IMR-90 (cell line): ENCODE results near the gene METTL25. TPM values are rescaled to one million over a fixed set of nuclear protein-coding genes. Genes with fewer than 3 reads are reported as not detected.

Source experiments
- ATAC-seq: fragments of 200-7000 bp; cut with Tn5 transposase; 2 replicates; pipeline ENCODE4 v1.9.1; 2020; ENCODE audit warnings: low read depth, mild to moderate bottlenecking, moderate library complexity
- BruUV-seq: library from RNA; stranded (reverse); fragments of 400-500 nt; replicated peaks from 2 replicates; lab custom pipeline; 2021; lab: Mats Ljungman, UMichigan
- CTCF ChIA-PET: fragments of 300-600 bp; formaldehyde crosslinking; extraction: SDS; loops from one replicate; lab custom pipeline; 2021; ENCODE audit warnings: antibody characterized with exemption; lab: Yijun Ruan, JAX
- POLR2A ChIA-PET: fragments of 300-600 bp; sonication (Branson Sonifier 250); formaldehyde crosslinking; loops from one replicate; lab custom pipeline; 2022; ENCODE audit warnings: antibody characterized with exemption; ENCODE audit not compliant: unreplicated experiment; lab: Charles Lee
- DNase-seq: peaks from one replicate; pipeline ENCODE4 v3.0.0; 2013
- H2AFZ ChIP-seq: replicated peaks from 2 replicates; pipeline ENCODE3; 2013; ENCODE audit warnings: low read length, mild to moderate bottlenecking; ENCODE audit not compliant: poor library complexity
- H2AK5ac ChIP-seq: 2 replicates; pipeline ENCODE4 v1.6.1; 2013; ENCODE audit warnings: low read depth, low read length, inconsistent platforms
- H2AK9ac ChIP-seq: replicated peaks from 2 replicates; pipeline ENCODE3; 2013; ENCODE audit warnings: mild to moderate bottlenecking, low read depth, low read length, moderate library complexity; ENCODE audit not compliant: poor library complexity
- H2BK120ac ChIP-seq: 2 replicates; pipeline ENCODE4 v1.6.1; 2013; ENCODE audit warnings: low read depth, low read length, inconsistent platforms
- H2BK15ac ChIP-seq: 3 replicates; pipeline ENCODE4 v1.6.1; 2013; ENCODE audit warnings: low read depth, low read length, inconsistent platforms
- H2BK20ac ChIP-seq: 2 replicates; pipeline ENCODE4 v1.6.1; 2013; ENCODE audit warnings: low read depth, mild to moderate bottlenecking, inconsistent platforms, low read length, moderate library complexity
- H2BK5ac ChIP-seq: 2 replicates; pipeline ENCODE4 v1.6.1; 2013; ENCODE audit warnings: mild to moderate bottlenecking, low read depth, low read length, inconsistent platforms; ENCODE audit not compliant: poor library complexity, severe bottlenecking
- H3K14ac ChIP-seq: replicated peaks from 2 replicates; pipeline ENCODE4 v1.6.1; 2013; ENCODE audit warnings: low read depth, low read length, inconsistent platforms
- H3K18ac ChIP-seq: 2 replicates; pipeline ENCODE4 v1.6.1; 2013; ENCODE audit warnings: low read depth, low read length, control low read depth
- H3K23ac ChIP-seq: 2 replicates; pipeline ENCODE4 v1.6.1; 2013; ENCODE audit warnings: low read depth, low read length, inconsistent platforms
- H3K27ac ChIP-seq: 2 replicates; pipeline ENCODE4 v1.5.1; 2013; ENCODE audit warnings: mild to moderate bottlenecking, control low read depth, low read length; ENCODE audit not compliant: insufficient read depth
- H3K27me3 ChIP-seq: 2 replicates; pipeline ENCODE4 v1.6.1; 2013; ENCODE audit warnings: low read length; ENCODE audit not compliant: control insufficient read depth, insufficient read depth
- H3K36me3 ChIP-seq: 2 replicates; pipeline ENCODE4 v1.6.1; 2013; ENCODE audit warnings: low read length, mixed read lengths; ENCODE audit not compliant: control insufficient read depth, insufficient read depth
- H3K4ac ChIP-seq: 2 replicates; pipeline ENCODE4 v1.6.1; 2013; ENCODE audit warnings: low read depth, low read length, inconsistent platforms
- H3K4me1 ChIP-seq: 2 replicates; pipeline ENCODE4 v1.6.1; 2013; ENCODE audit warnings: low read length, mixed read lengths; ENCODE audit not compliant: control insufficient read depth, insufficient read depth
- H3K4me2 ChIP-seq: 2 replicates; pipeline ENCODE4 v1.6.1; 2013; ENCODE audit warnings: low read depth, mild to moderate bottlenecking, control low read depth, low read length, moderate library complexity
- H3K4me3 ChIP-seq: 2 replicates; pipeline ENCODE4 v1.5.1; 2013; ENCODE audit warnings: low read depth, mild to moderate bottlenecking, control low read depth, low read length, moderate library complexity; ENCODE audit not compliant: insufficient read depth
- H3K56ac ChIP-seq: 2 replicates; pipeline ENCODE4 v1.6.1; 2013; ENCODE audit warnings: low read length, inconsistent platforms; ENCODE audit not compliant: insufficient read depth; ENCODE audit errors: extremely low read depth
- H3K79me1 ChIP-seq, 2 experiments: 2 replicates each; pipeline ENCODE4 v1.6.1; 2013; ENCODE audit warnings: low read length in 2 of 2, inconsistent platforms in 1 of 2, low read depth in 1 of 2
- H3K9ac ChIP-seq: 2 replicates; pipeline ENCODE4 v1.6.1; 2013; ENCODE audit warnings: low read depth, low read length, control low read depth
- H3K9me1 ChIP-seq: 2 replicates; pipeline ENCODE4 v1.6.1; 2013; ENCODE audit warnings: low read length, inconsistent platforms; ENCODE audit not compliant: insufficient read depth
- H3K9me3 ChIP-seq: 2 replicates; pipeline ENCODE4 v1.6.1; 2013; ENCODE audit warnings: low read length; ENCODE audit not compliant: control insufficient read depth, insufficient read depth
- H4K20me1 ChIP-seq: 2 replicates; pipeline ENCODE4 v1.6.1; 2013; ENCODE audit warnings: low read length, inconsistent platforms; ENCODE audit not compliant: insufficient read depth
- H4K5ac ChIP-seq: 2 replicates; pipeline ENCODE4 v1.6.1; 2013; ENCODE audit warnings: mild to moderate bottlenecking, low read depth, low read length, control low read depth
- H4K8ac ChIP-seq, 2 experiments: 2 replicates each; pipeline ENCODE4 v1.6.1; 2013; ENCODE audit warnings: low read depth in 2 of 2, low read length in 2 of 2, control low read depth in 1 of 2, inconsistent platforms in 1 of 2
- H4K91ac ChIP-seq: 2 replicates; pipeline ENCODE4 v1.6.1; 2013; ENCODE audit warnings: low read depth, low read length, inconsistent platforms; ENCODE audit not compliant: insufficient read depth
- BHLHE40 ChIP-seq: fragments of 150-350 bp; IDR thresholded peaks from 2 replicates; pipeline ENCODE4 v1.6.1; 2016; ENCODE audit warnings: mild to moderate bottlenecking, low read depth, low read length
- CEBPB ChIP-seq: IDR thresholded peaks from 2 replicates; pipeline ENCODE4 v1.6.1; 2012; ENCODE audit warnings: low read depth, low read length, improper control_type of control experiment
- CHD1 ChIP-seq: IDR thresholded peaks from 2 replicates; pipeline ENCODE4 v1.6.1; 2012; ENCODE audit warnings: low read depth, low read length, improper control_type of control experiment
- MAFK ChIP-seq: IDR thresholded peaks from 2 replicates; pipeline ENCODE4 v1.6.1; 2012; ENCODE audit warnings: low read depth, low read length, improper control_type of control experiment
- MAZ ChIP-seq: IDR thresholded peaks from 2 replicates; pipeline ENCODE4 v1.6.1; 2012; ENCODE audit warnings: low read depth, mild to moderate bottlenecking, low read length, improper control_type of control experiment, moderate library complexity, borderline replicate concordance
- MXI1 ChIP-seq: IDR thresholded peaks from 2 replicates; pipeline ENCODE4 v1.6.1; 2012; ENCODE audit warnings: low read depth, mild to moderate bottlenecking, low read length, moderate library complexity, borderline replicate concordance
- NFE2L2 ChIP-seq: fragments of 150-350 bp; IDR thresholded peaks from 2 replicates; pipeline ENCODE4 v1.6.1; 2016; ENCODE audit warnings: low read depth, mild to moderate bottlenecking, low read length
- POLR2A ChIP-seq: IDR thresholded peaks from 2 replicates; pipeline ENCODE4 v1.6.1; 2012; ENCODE audit warnings: mild to moderate bottlenecking, low read depth, low read length
- RCOR1 ChIP-seq: IDR thresholded peaks from 2 replicates; pipeline ENCODE4 v1.6.1; 2012; ENCODE audit warnings: mild to moderate bottlenecking, low read length, improper control_type of control experiment; ENCODE audit not compliant: insufficient replicate concordance
- WGBS, 2 experiments: methylation state at CpG; one replicate each; pipeline versions ENCODE4 v1.1.5 to v1.1.7; 2013; ENCODE audit warnings: missing lambda C conversion rate in 2 of 2; ENCODE audit not compliant: insufficient read length in 1 of 2; ENCODE audit errors: extremely low coverage in 2 of 2; 5-methylcytosine and 5-hydroxymethylcytosine counted together
- dilution Hi-C: fragments of 300-500 bp; cut with HindIII; formaldehyde crosslinking; loops from one replicate; pipeline ENCODE4 v1.14.3; 2018; ENCODE audit warnings: low sequenced_read_pairs; ENCODE audit not compliant: unreplicated experiment
- in situ Hi-C: fragments of 300-500 bp; cut with MboI; formaldehyde crosslinking; loops from 3 replicates; pipeline ENCODE4 v1.14.3; 2019; ENCODE audit warnings: low sequenced_read_pairs, inconsistent platforms, mixed read lengths
- intact Hi-C: fragments of 100-400 bp; cut with micrococcal nuclease; formaldehyde crosslinking; loops from 2 replicates; pipeline ENCODE4 v1.10.0; 2022
- polyA plus RNA-seq, 3 experiments: library from polyadenylated mRNA; depleted of rRNA; stranded (reverse); fragments of >200 nt; gene quantifications; 2 replicates each; pipeline ENCODE4 v1.2.3, GENCODE V29; 2012; ENCODE audit warnings: low replicate concordance in 1 of 3
- total RNA-seq: library from RNA; depleted of rRNA; stranded (reverse); fragments of >200 nt; gene quantifications from 2 replicates; pipeline ENCODE4 v1.2.3, GENCODE V29; 2012

Gene METTL25
- total and polyA plus RNA-seq, 2 of the 4 experiments (the other 2 are of a cell fraction): 2.6 to 3.0 TPM

GRCh38 chr12:82434392-82434911 lies 76.1 kb downstream of the METTL25 start:
- no TSS peak for BruUV-seq
- H2AK5ac ChIP-seq: no peak overlapping the region
- no peak overlapping the region for H2BK5ac ChIP-seq
- H3K14ac ChIP-seq: no peak overlapping the region
- no CpG with 5 or more reads among the region's 2 CpGs for WGBS, 2 experiments
- ATAC-seq (peak; percentile 59; the same call in 1 of the 2 replicates), DNase-seq (peak; percentile 24)
- H3K9me1 ChIP-seq: no peaks in the 10 kb centered on the region; the same call in 1 of the 2 replicates
- no peak overlapping the region for H3K9ac ChIP-seq
- H3K4me3 ChIP-seq: no peak overlapping the region
- no peak overlapping the region for H2BK120ac ChIP-seq
- no peak overlapping the region for H2BK20ac ChIP-seq
- no peak overlapping the region for H4K91ac ChIP-seq
- H2BK15ac ChIP-seq: no peak overlapping the region
- dilution Hi-C loops: no loop called here
- no peak overlapping the region for H3K56ac ChIP-seq
- H3K4me2 ChIP-seq: no peak overlapping the region; the same call in 1 of the 2 replicates
- in situ Hi-C loops: no loop called here
- no peak overlapping the region for H2AK9ac ChIP-seq
- no peaks in the 10 kb centered on the region for H3K36me3 ChIP-seq
- H3K27me3 ChIP-seq: no peaks in the 10 kb centered on the region
- no peaks in the 10 kb centered on the region for H4K20me1 ChIP-seq
- H3K9me3 ChIP-seq: no peaks in the 10 kb centered on the region
- no peak overlapping the region for H2AFZ ChIP-seq
- H3K4ac ChIP-seq: no peak overlapping the region
- no peak overlapping the region for H4K8ac ChIP-seq
- TF ChIP-seq BHLHE40 (no peak), MAZ (no peak), CHD1 (no peak), RCOR1 (no peak), MAFK (no peak), POLR2A (no peak), MXI1 (no peak), CEBPB (no peak), NFE2L2 (no peak)
- H3K79me1 ChIP-seq: no peaks in the 10 kb centered on the region
- intact Hi-C loops: no loop called here
- no peak overlapping the region for H3K18ac ChIP-seq
- no peaks in the 10 kb centered on the region for H3K4me1 ChIP-seq
- H3K23ac ChIP-seq: no peak overlapping the region
- CTCF ChIA-PET: interaction anchor here (0.9 to 1.4 kb wide), 3 partner anchors 10 to 76 kb away, joined by 3 read pairs; partner anchors contain the start of genes CCDC59 and METTL25
- H4K5ac ChIP-seq: no peak overlapping the region
- POLR2A ChIA-PET: no interaction called here
- no peak overlapping the region; the same call in 1 of the 2 replicates for H3K27ac ChIP-seq
